Measurements from ENCODE around the gene SLC9A9. TPM values are rescaled to one million over a fixed set of nuclear protein-coding genes. Genes with fewer than 3 reads are reported as not detected.
A peak's percentile ranks its signal among the peaks of the same experiment; 100 is the strongest.
"Not testable (repeated sequence)": the region's sequence is repeated elsewhere in the genome, so short reads cannot be mapped to it uniquely, and the experiment has no call there.

SLC9A9 gene
- total RNA-seq, 2 donors from 2014 or later = 1.3 to 3.7 TPM

DNA sequence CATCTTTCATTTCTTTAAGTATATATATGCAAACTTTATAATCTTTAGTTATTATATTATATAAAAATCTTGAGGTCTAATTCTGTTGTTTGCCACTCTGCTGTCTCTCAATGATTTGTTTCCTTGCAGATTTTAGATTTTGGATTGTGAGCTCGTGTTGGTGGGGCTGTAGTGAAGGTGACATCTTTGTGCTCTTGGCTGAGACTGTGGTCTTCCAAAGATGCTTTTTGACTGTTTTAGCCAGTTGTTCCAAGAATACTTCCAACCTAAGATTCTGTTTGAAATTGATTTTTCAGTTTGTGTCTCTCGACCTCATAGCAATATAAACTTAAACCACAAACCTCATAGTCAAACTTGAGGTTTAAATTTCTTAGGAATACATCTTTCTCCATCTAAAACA lies 326.5 kb downstream of the SLC9A9 start:
- no peak overlapping the region for H3K27ac Mint-ChIP-seq
- Histone ChIP-seq H3K4me1 (ENCODE audit: control insufficient read depth, insufficient read depth, low read length) (no peaks in the 10 kb centered on the region), H3K27me3 (ENCODE audit: control insufficient read depth, insufficient read depth, low read length, poor library complexity, severe bottlenecking) (no peaks in the 10 kb centered on the region), H3K36me3 (ENCODE audit: control insufficient read depth, insufficient read depth, low read length) (no peaks in the 10 kb centered on the region), H3K4me3 (ENCODE audit: low read length) (no peak overlapping the region), H3K27ac (ENCODE audit: low read depth, low read length) (no peak overlapping the region), H3K9ac (ENCODE audit: extremely low read depth, low read length, poor library complexity, severe bottlenecking) (no peak overlapping the region), H3K9me3 (ENCODE audit: control insufficient read depth, low read length) (no peaks in the 10 kb centered on the region)
- no peaks in the 10 kb centered on the region for H3K9me3 Mint-ChIP-seq
- no peak overlapping the region for H3K4me3 Mint-ChIP-seq
- peaks cover 7% of the 10 kb centered on the region for H3K4me1 Mint-ChIP-seq
- no peak for DNase-seq
- 93 to 100% methylated on average over 1 to 2 of the region's 2 CpGs for WGBS, 2 experiments (ENCODE audit: insufficient coverage in 1 of 2, insufficient read length in 1 of 2)
- no peaks in the 10 kb centered on the region for H3K27me3 Mint-ChIP-seq (ENCODE audit: insufficient read depth)
- no peak for TF ChIP-seq CTCF (conservative IDR thresholded peaks at IDR 0.05)
- no peaks in the 10 kb centered on the region for H3K36me3 Mint-ChIP-seq (ENCODE audit: low read depth)

DNA sequence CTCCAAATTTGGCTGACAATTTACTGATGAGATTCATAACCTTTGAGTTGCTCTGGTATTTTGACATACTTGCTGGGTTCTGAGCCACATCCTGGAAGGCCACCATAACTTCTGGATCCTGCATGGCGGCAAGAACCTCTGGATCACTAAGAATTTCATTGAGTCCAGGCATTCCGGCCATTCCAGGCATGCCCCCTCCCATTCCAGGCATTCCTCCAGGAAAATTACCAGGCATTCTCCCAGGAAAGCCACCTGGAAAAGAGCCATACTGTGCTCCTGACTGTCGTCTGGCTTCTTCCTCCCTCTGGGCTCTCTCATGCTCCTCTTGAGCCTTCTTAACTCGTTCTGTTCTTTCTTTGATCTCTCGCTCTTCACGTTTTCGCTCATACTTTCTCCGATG lies 331.1 kb downstream of the SLC9A9 start:
- H3K27me3 ChIP-seq (ENCODE audit: control insufficient read depth, insufficient read depth, low read length, poor library complexity, severe bottlenecking); H3K36me3 ChIP-seq (ENCODE audit: control insufficient read depth, insufficient read depth, low read length); H3K4me3 Mint-ChIP-seq; H3K4me3 ChIP-seq (ENCODE audit: low read length); H3K9ac ChIP-seq (ENCODE audit: extremely low read depth, low read length, poor library complexity, severe bottlenecking); H3K9me3 Mint-ChIP-seq; H3K27me3 Mint-ChIP-seq (ENCODE audit: insufficient read depth); H3K9me3 ChIP-seq (ENCODE audit: control insufficient read depth, low read length); H3K4me1 ChIP-seq (ENCODE audit: control insufficient read depth, insufficient read depth, low read length); H3K36me3 Mint-ChIP-seq (ENCODE audit: low read depth); H3K27ac Mint-ChIP-seq; H3K27ac ChIP-seq (ENCODE audit: low read depth, low read length): not testable (repeated sequence)
- H3K4me1 Mint-ChIP-seq = peaks cover 17% of the 10 kb centered on the region
- 50 to 88% methylated on average over 2 to 8 of the region's 8 CpGs for WGBS, 2 experiments (ENCODE audit: insufficient coverage in 1 of 2, insufficient read length in 1 of 2)
- peak; percentile 63 for DNase-seq

- Mint-ChIP-seq H3K4me1 (peaks cover 21% of the 10 kb centered on the region), H3K36me3 (ENCODE audit: low read depth) (no peaks in the 10 kb centered on the region), H3K9me3 (no peaks in the 10 kb centered on the region), H3K27ac (no peak overlapping the region), H3K27me3 (ENCODE audit: insufficient read depth) (no peaks in the 10 kb centered on the region), H3K4me3 (no peak overlapping the region)
- Histone ChIP-seq H3K9ac (ENCODE audit: extremely low read depth, low read length, poor library complexity, severe bottlenecking) (no peak overlapping the region), H3K36me3 (ENCODE audit: control insufficient read depth, insufficient read depth, low read length) (no peaks in the 10 kb centered on the region), H3K27me3 (ENCODE audit: control insufficient read depth, insufficient read depth, low read length, poor library complexity, severe bottlenecking) (no peaks in the 10 kb centered on the region), H3K27ac (ENCODE audit: low read depth, low read length) (no peak overlapping the region), H3K9me3 (ENCODE audit: control insufficient read depth, low read length) (no peaks in the 10 kb centered on the region), H3K4me3 (ENCODE audit: low read length) (no peak overlapping the region), H3K4me1 (ENCODE audit: control insufficient read depth, insufficient read depth, low read length) (no peaks in the 10 kb centered on the region)
- TF ChIP-seq CTCF (conservative IDR thresholded peaks at IDR 0.05) = no peak
- no peak for DNase-seq
- 85% methylated on average over 2 of the region's 2 CpGs; no CpG with 5 or more reads in 1 of the 2 experiments for WGBS, 2 experiments (ENCODE audit: insufficient coverage in 1 of 2, insufficient read length in 1 of 2)
Measured at GRCh38 chr3:143514874-143515273, 333.4 kb downstream of the SLC9A9 start.

- no peak for DNase-seq
- no peaks in the 10 kb centered on the region for H3K36me3 ChIP-seq (ENCODE audit: control insufficient read depth, insufficient read depth, low read length)
- H3K27me3 ChIP-seq (ENCODE audit: control insufficient read depth, insufficient read depth, low read length, poor library complexity, severe bottlenecking) = no peaks in the 10 kb centered on the region
- 84 to 100% methylated on average over 1 of the region's 1 CpG for WGBS, 2 experiments (ENCODE audit: insufficient coverage in 1 of 2, insufficient read length in 1 of 2)
- no peak overlapping the region for H3K27ac Mint-ChIP-seq
- no peaks in the 10 kb centered on the region for H3K9me3 ChIP-seq (ENCODE audit: control insufficient read depth, low read length)
- H3K4me3 ChIP-seq (ENCODE audit: low read length) = no peak overlapping the region
- H3K27me3 Mint-ChIP-seq (ENCODE audit: insufficient read depth) = no peaks in the 10 kb centered on the region
- H3K9ac ChIP-seq (ENCODE audit: extremely low read depth, low read length, poor library complexity, severe bottlenecking) = no peak overlapping the region
- no peak overlapping the region for H3K4me3 Mint-ChIP-seq
- H3K4me1 Mint-ChIP-seq = peaks cover 14% of the 10 kb centered on the region
- H3K9me3 Mint-ChIP-seq = no peaks in the 10 kb centered on the region
- H3K27ac ChIP-seq (ENCODE audit: low read depth, low read length) = no peak overlapping the region
- TF ChIP-seq CTCF (conservative IDR thresholded peaks at IDR 0.05) = no peak
- no peaks in the 10 kb centered on the region for H3K36me3 Mint-ChIP-seq (ENCODE audit: low read depth)
- H3K4me1 ChIP-seq (ENCODE audit: control insufficient read depth, insufficient read depth, low read length) = no peaks in the 10 kb centered on the region
Measured at GRCh38 chr3:143514109-143514508, 334.2 kb downstream of the SLC9A9 start.
